Measurements from ENCODE around the gene ILDR2.

The ILDR2 gene

GRCh38 chr1:166869318-166870099 lies 105.8 kb downstream of the ILDR2 start:
- no peak overlapping the region for H2BK5ac ChIP-seq (ENCODE audit: low read depth, low read length, poor library complexity)
- no peaks in the 10 kb centered on the region for H3K79me2 ChIP-seq (ENCODE audit: control insufficient read depth, insufficient read depth, low read length, poor library complexity)
- no peaks in the 10 kb centered on the region for H3K79me1 ChIP-seq (ENCODE audit: low read length)
- H3K27ac ChIP-seq (ENCODE audit: low read depth, low read length): no peak overlapping the region
- H2BK12ac ChIP-seq (ENCODE audit: low read length): no peak overlapping the region
- no peak overlapping the region for H3K18ac ChIP-seq (ENCODE audit: low read length)
- no peak for DNase-seq
- H3K4me2 ChIP-seq (ENCODE audit: low read length): no peak overlapping the region
- H2BK120ac ChIP-seq (ENCODE audit: insufficient read depth, low read length, poor library complexity): no peak overlapping the region
- H4K91ac ChIP-seq (ENCODE audit: low read depth, low read length): no peak overlapping the region
- H4K8ac ChIP-seq (ENCODE audit: low read depth, low read length): no peak overlapping the region
- H2AFZ ChIP-seq (ENCODE audit: insufficient read depth, low read length, poor library complexity): no peak overlapping the region
- no peak overlapping the region for H2AK5ac ChIP-seq (ENCODE audit: low read length)
- no peaks in the 10 kb centered on the region for H3K27me3 ChIP-seq (ENCODE audit: insufficient read depth, low read length)
- no CpG with 5 or more reads among the region's 3 CpGs for WGBS (ENCODE audit: extremely low coverage, insufficient coverage, insufficient read length)
- H3K4me1 ChIP-seq (ENCODE audit: control insufficient read depth in 1 of 2, insufficient read depth in 2 of 2, low read length in 2 of 2): no peaks in the 10 kb centered on the region
- H4K12ac ChIP-seq (ENCODE audit: low read depth, low read length): no peak overlapping the region
- H3K36me3 ChIP-seq (ENCODE audit: control insufficient read depth in 1 of 2, insufficient read depth in 2 of 2, low read length in 2 of 2): peaks cover 7 to 8% of the 10 kb centered on the region in 2 experiments
- no peaks in the 10 kb centered on the region for H3K9me3 ChIP-seq (ENCODE audit: insufficient read depth, low read depth, low read length)
- H3K4me3 ChIP-seq (ENCODE audit: low read depth, low read length): no peak overlapping the region
- H3K23ac ChIP-seq (ENCODE audit: low read length): no peak overlapping the region
- no peak overlapping the region for H3K14ac ChIP-seq (ENCODE audit: low read length)
- H3K4ac ChIP-seq (ENCODE audit: low read depth, low read length): no peak overlapping the region
- no peak overlapping the region for H3K9ac ChIP-seq (ENCODE audit: low read length)

- H3K14ac ChIP-seq (ENCODE audit: low read length): no peak overlapping the region
- no peak overlapping the region for H3K4me2 ChIP-seq (ENCODE audit: low read length)
- H3K9ac ChIP-seq (ENCODE audit: low read length): no peak overlapping the region
- H3K27ac ChIP-seq (ENCODE audit: low read depth, low read length): no peak overlapping the region
- no peak overlapping the region for H3K4me3 ChIP-seq (ENCODE audit: low read depth, low read length)
- H2AK5ac ChIP-seq (ENCODE audit: low read length): no peak overlapping the region
- H3K4ac ChIP-seq (ENCODE audit: low read depth, low read length): no peak overlapping the region
- no peak overlapping the region for H2BK5ac ChIP-seq (ENCODE audit: low read depth, low read length, poor library complexity)
- H3K18ac ChIP-seq (ENCODE audit: low read length): no peak overlapping the region
- H4K91ac ChIP-seq (ENCODE audit: low read depth, low read length): no peak overlapping the region
- H2AFZ ChIP-seq (ENCODE audit: insufficient read depth, low read length, poor library complexity): no peak overlapping the region
- no peaks in the 10 kb centered on the region for H3K4me1 ChIP-seq (ENCODE audit: control insufficient read depth in 1 of 2, insufficient read depth in 2 of 2, low read length in 2 of 2)
- no peaks in the 10 kb centered on the region for H3K27me3 ChIP-seq (ENCODE audit: insufficient read depth, low read length)
- no peak overlapping the region for H4K12ac ChIP-seq (ENCODE audit: low read depth, low read length)
- H3K79me1 ChIP-seq (ENCODE audit: low read length): no peaks in the 10 kb centered on the region
- no peak overlapping the region for H2BK120ac ChIP-seq (ENCODE audit: insufficient read depth, low read length, poor library complexity)
- H3K23ac ChIP-seq (ENCODE audit: low read length): no peak overlapping the region
- no peaks in the 10 kb centered on the region for H3K9me3 ChIP-seq (ENCODE audit: insufficient read depth, low read depth, low read length)
- H4K8ac ChIP-seq (ENCODE audit: low read depth, low read length): no peak overlapping the region
- H2BK12ac ChIP-seq (ENCODE audit: low read length): no peak overlapping the region
- no peak for DNase-seq
- WGBS (ENCODE audit: extremely low coverage, insufficient coverage, insufficient read length): no CpG with 5 or more reads among the region's 7 CpGs
- no peaks in the 10 kb centered on the region for H3K79me2 ChIP-seq (ENCODE audit: control insufficient read depth, insufficient read depth, low read length, poor library complexity)
- peaks cover 9 to 12% of the 10 kb centered on the region in 2 experiments for H3K36me3 ChIP-seq (ENCODE audit: control insufficient read depth in 1 of 2, insufficient read depth in 2 of 2, low read length in 2 of 2)
Observed at GRCh38 chr1:166868639-166869038, 106.7 kb downstream of the ILDR2 start.

- no peak overlapping the region for H4K8ac ChIP-seq (ENCODE audit: low read depth, low read length)
Observed at GRCh38 chr1:166865926-166866325, 109.4 kb downstream of the ILDR2 start.

GRCh38 chr1:166859597-166859996 lies 115.7 kb downstream of the ILDR2 start:
- H2BK120ac ChIP-seq (ENCODE audit: insufficient read depth, low read length, poor library complexity): no peak overlapping the region
- no peak overlapping the region for H3K4me2 ChIP-seq (ENCODE audit: low read length)
- no peaks in the 10 kb centered on the region for H3K27me3 ChIP-seq (ENCODE audit: insufficient read depth, low read length)
- H2AK5ac ChIP-seq (ENCODE audit: low read length): no peak overlapping the region
- H3K23ac ChIP-seq (ENCODE audit: low read length): no peak overlapping the region
- WGBS (ENCODE audit: extremely low coverage, insufficient coverage, insufficient read length): no CpG with 5 or more reads among the region's 5 CpGs
- H3K9me3 ChIP-seq (ENCODE audit: insufficient read depth, low read depth, low read length): no peaks in the 10 kb centered on the region
- no peak for DNase-seq
- no peak overlapping the region for H2AFZ ChIP-seq (ENCODE audit: insufficient read depth, low read length, poor library complexity)
- no peak overlapping the region for H3K9ac ChIP-seq (ENCODE audit: low read length)
- H4K8ac ChIP-seq (ENCODE audit: low read depth, low read length): no peak overlapping the region
- H4K91ac ChIP-seq (ENCODE audit: low read depth, low read length): no peak overlapping the region
- H3K79me2 ChIP-seq (ENCODE audit: control insufficient read depth, insufficient read depth, low read length, poor library complexity): no peaks in the 10 kb centered on the region
- no peak overlapping the region for H3K18ac ChIP-seq (ENCODE audit: low read length)
- H3K14ac ChIP-seq (ENCODE audit: low read length): no peak overlapping the region
- H4K12ac ChIP-seq (ENCODE audit: low read depth, low read length): no peak overlapping the region
- no peak overlapping the region for H3K4ac ChIP-seq (ENCODE audit: low read depth, low read length)
- H2BK12ac ChIP-seq (ENCODE audit: low read length): no peak overlapping the region
- no peaks in the 10 kb centered on the region for H3K79me1 ChIP-seq (ENCODE audit: low read length)
- H3K4me1 ChIP-seq (ENCODE audit: control insufficient read depth in 1 of 2, insufficient read depth in 2 of 2, low read length in 2 of 2): no peaks in the 10 kb centered on the region
- H3K27ac ChIP-seq (ENCODE audit: low read depth, low read length): no peak overlapping the region
- no peak overlapping the region for H2BK5ac ChIP-seq (ENCODE audit: low read depth, low read length, poor library complexity)
- peaks cover 23 to 30% of the 10 kb centered on the region in 2 experiments for H3K36me3 ChIP-seq (ENCODE audit: control insufficient read depth in 1 of 2, insufficient read depth in 2 of 2, low read length in 2 of 2)
- H3K4me3 ChIP-seq (ENCODE audit: low read depth, low read length): no peak overlapping the region

More at GRCh38 chr1:166865926-166866325, 109.4 kb downstream of the ILDR2 start:
- Histone ChIP-seq H2BK12ac (ENCODE audit: low read length) (no peak overlapping the region), H3K9ac (ENCODE audit: low read length) (no peak overlapping the region), H3K4me2 (ENCODE audit: low read length) (no peak overlapping the region), H3K27me3 (ENCODE audit: insufficient read depth, low read length) (no peaks in the 10 kb centered on the region), H3K79me1 (ENCODE audit: low read length) (no peaks in the 10 kb centered on the region), H2AFZ (ENCODE audit: insufficient read depth, low read length, poor library complexity) (no peak overlapping the region), H3K4me1 (ENCODE audit: control insufficient read depth in 1 of 2, insufficient read depth in 2 of 2, low read length in 2 of 2) (no peaks in the 10 kb centered on the region), H2BK5ac (ENCODE audit: low read depth, low read length, poor library complexity) (no peak overlapping the region), H4K12ac (ENCODE audit: low read depth, low read length) (no peak overlapping the region), H3K4me3 (ENCODE audit: low read depth, low read length) (no peak overlapping the region), H3K23ac (ENCODE audit: low read length) (no peak overlapping the region), H3K14ac (ENCODE audit: low read length) (no peak overlapping the region), H3K79me2 (ENCODE audit: control insufficient read depth, insufficient read depth, low read length, poor library complexity) (no peaks in the 10 kb centered on the region), H2BK120ac (ENCODE audit: insufficient read depth, low read length, poor library complexity) (no peak overlapping the region), H3K9me3 (ENCODE audit: insufficient read depth, low read depth, low read length) (no peaks in the 10 kb centered on the region), H4K91ac (ENCODE audit: low read depth, low read length) (no peak overlapping the region), H3K4ac (ENCODE audit: low read depth, low read length) (no peak overlapping the region), H3K27ac (ENCODE audit: low read depth, low read length) (no peak overlapping the region), H2AK5ac (ENCODE audit: low read length) (no peak overlapping the region), H3K18ac (ENCODE audit: low read length) (no peak overlapping the region), H3K36me3 (ENCODE audit: control insufficient read depth in 1 of 2, insufficient read depth in 2 of 2, low read length in 2 of 2) (peaks cover 14% of the 10 kb centered on the region in 2 experiments)
- no CpG with 5 or more reads among the region's 5 CpGs for WGBS (ENCODE audit: extremely low coverage, insufficient coverage, insufficient read length)
- DNase-seq: peak; percentile 48 to 74
